BJ (cell line): ENCODE data around the gene KRT6A. TPM values are rescaled to one million over a fixed set of nuclear protein-coding genes. Genes with fewer than 3 reads are reported as not detected.

ENCODE experiments used
- CTCF ChIA-PET: fragments of 350-600 bp; formaldehyde crosslinking; extraction: SDS; loops from one replicate; lab custom pipeline; 2021; ENCODE audit warnings: antibody characterized with exemption, inconsistent platforms; lab: Yijun Ruan, JAX
- POLR2A ChIA-PET: fragments of 300-600 bp; sonication (Branson Sonifier 250); formaldehyde crosslinking; extraction: SDS; loops from one replicate; lab custom pipeline; 2021; ENCODE audit warnings: antibody characterized with exemption; lab: Charles Lee
- DNase-seq: peaks from one replicate; pipeline ENCODE4 v3.0.0-alpha.2; 2011; ENCODE audit warnings: low read depth
- H3K27me3 ChIP-seq: 2 replicates; pipeline ENCODE4 v1.6.0; 2011; ENCODE audit warnings: low read length; ENCODE audit not compliant: control insufficient read depth, insufficient read depth
- H3K36me3 ChIP-seq: 2 replicates; pipeline ENCODE4 v1.5.1; 2011; ENCODE audit warnings: low read length; ENCODE audit not compliant: control insufficient read depth, insufficient read depth
- H3K4me3 ChIP-seq: 2 replicates; pipeline ENCODE4 v1.5.1; 2011; ENCODE audit warnings: low read depth, mild to moderate bottlenecking, control low read depth, low read length
- polyA plus RNA-seq: library from polyadenylated mRNA; depleted of rRNA; stranded (reverse); fragments of >200 nt; gene quantifications from 2 replicates; pipeline ENCODE4 v1.2.3, GENCODE V29; 2011
- TF ChIP-seq, protein P1 (sequence below): IDR thresholded peaks from 2 replicates; pipeline ENCODE4 v1.5.1; 2011; ENCODE audit warnings: low read depth, mild to moderate bottlenecking, control low read depth, inconsistent platforms, low read length, moderate library complexity; ENCODE audit not compliant: insufficient read depth

KRT6A gene
- polyA plus RNA-seq, 1 experiment, result not detected

- CTCF ChIA-PET, result no interaction called here
- DNase-seq, result no peak
- Histone ChIP-seq H3K36me3 (no peaks in the 10 kb centered on the region), H3K27me3 (peaks cover 22% of the 10 kb centered on the region), H3K4me3 (no peak overlapping the region)
- POLR2A ChIA-PET, result no interaction called here
- TF ChIP-seq, protein P1, sequence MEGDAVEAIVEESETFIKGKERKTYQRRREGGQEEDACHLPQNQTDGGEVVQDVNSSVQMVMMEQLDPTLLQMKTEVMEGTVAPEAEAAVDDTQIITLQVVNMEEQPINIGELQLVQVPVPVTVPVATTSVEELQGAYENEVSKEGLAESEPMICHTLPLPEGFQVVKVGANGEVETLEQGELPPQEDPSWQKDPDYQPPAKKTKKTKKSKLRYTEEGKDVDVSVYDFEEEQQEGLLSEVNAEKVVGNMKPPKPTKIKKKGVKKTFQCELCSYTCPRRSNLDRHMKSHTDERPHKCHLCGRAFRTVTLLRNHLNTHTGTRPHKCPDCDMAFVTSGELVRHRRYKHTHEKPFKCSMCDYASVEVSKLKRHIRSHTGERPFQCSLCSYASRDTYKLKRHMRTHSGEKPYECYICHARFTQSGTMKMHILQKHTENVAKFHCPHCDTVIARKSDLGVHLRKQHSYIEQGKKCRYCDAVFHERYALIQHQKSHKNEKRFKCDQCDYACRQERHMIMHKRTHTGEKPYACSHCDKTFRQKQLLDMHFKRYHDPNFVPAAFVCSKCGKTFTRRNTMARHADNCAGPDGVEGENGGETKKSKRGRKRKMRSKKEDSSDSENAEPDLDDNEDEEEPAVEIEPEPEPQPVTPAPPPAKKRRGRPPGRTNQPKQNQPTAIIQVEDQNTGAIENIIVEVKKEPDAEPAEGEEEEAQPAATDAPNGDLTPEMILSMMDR, result no peak
Measured at GRCh38 chr12:52524898-52525591, 32.0 kb upstream of the KRT6A start.

DNA sequence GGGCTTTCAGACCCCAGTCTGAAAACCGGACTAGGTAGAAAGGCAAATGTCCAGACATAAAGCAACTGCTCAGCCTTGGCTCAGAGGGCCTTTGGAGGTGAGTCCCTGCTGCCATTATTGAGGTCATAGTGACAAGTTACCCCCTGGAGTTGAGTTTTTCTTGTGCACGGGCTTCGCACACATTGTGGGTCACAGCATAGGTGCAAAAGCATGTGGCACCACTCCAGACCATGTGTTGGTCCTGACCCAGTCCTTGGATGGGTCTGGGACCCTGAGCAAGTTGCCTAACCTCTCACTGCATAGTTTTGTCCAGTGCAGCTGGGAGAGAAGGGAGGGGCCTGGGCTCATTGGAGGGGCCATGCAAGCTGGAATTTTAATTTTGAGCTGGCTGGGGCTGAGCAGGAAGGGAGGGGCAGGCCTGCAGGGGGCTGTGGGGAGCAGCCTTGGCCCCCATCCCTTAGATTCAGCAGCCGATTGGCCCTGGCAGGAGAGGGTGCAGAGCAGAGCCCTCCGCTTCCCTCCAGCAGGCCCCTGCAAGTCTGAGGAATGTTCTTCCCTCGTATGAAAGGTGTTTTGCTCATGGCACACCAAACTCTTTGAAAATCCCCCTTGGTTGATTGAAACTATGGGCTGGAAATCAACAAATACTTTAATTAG, 31.3 kb upstream of the KRT6A start:
- H3K36me3 ChIP-seq, result no peaks in the 10 kb centered on the region
- no peak for DNase-seq
- TF ChIP-seq, protein P1, result no peak
- ChIA-PET CTCF (interaction anchor here (1.1 kb wide), 1 partner anchor 356 kb away, joined by 3 read pairs; no protein-coding TSS in a partner anchor), POLR2A (no interaction called here)
- peaks cover 20% of the 10 kb centered on the region for H3K27me3 ChIP-seq
- no peak overlapping the region for H3K4me3 ChIP-seq

DNA sequence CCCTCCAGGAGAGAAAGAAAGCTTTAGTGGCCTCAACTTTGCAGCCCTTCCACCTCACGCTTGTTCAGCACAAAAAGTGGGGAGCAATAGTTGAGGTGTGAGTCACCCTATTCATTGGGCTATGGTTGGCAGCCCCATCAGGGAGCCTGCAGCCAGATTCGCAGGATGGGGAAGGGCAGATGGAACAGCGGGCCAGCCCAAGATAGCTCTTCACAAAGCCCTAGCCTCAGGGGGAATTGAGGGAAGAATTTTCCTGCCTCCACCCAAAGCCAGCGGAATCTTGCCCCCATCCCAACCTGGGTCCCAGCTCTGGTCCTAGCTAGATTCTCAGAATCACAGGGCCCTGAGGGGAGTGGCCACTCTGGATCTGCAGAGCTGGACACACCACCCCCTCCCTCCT, 30.8 kb upstream of the KRT6A start:
- POLR2A ChIA-PET, result no interaction called here
- Histone ChIP-seq H3K27me3 (peaks cover 22% of the 10 kb centered on the region), H3K4me3 (no peak overlapping the region), H3K36me3 (no peaks in the 10 kb centered on the region)
- CTCF ChIA-PET, result interaction anchor here (1.1 kb wide), 1 partner anchor 356 kb away, joined by 3 read pairs; no protein-coding TSS in a partner anchor
- TF ChIP-seq, protein P1, result no peak
- no peak for DNase-seq

- ChIA-PET CTCF (interaction anchor here (0.8 to 1.8 kb wide), 6 partner anchors 17 to 379 kb away, joined by 3 to 5 read pairs (median 3); no protein-coding TSS in a partner anchor), POLR2A (no interaction called here)
- TF ChIP-seq, protein P1, result no peak
- no peak for DNase-seq
- H3K36me3 ChIP-seq, result no peaks in the 10 kb centered on the region
- peaks cover 22% of the 10 kb centered on the region for H3K27me3 ChIP-seq
- H3K4me3 ChIP-seq, result no peak overlapping the region
Measured at GRCh38 chr12:52522346-52523011, 29.4 kb upstream of the KRT6A start.
